IPS-11a (cell line): ENCODE measurements around the gene ASTN2.

Experiments used
- H3K4me3 ChIP-seq: one replicate; pipeline ENCODE4 v1.5.1; 2013; ENCODE audit warnings: low read depth, low read length, control low read depth

Gene ASTN2

GRCh38 chr9:117250610-117251215, 164.1 kb downstream of the ASTN2 start:
- H3K4me3 ChIP-seq = no peak overlapping the region

- no peak overlapping the region for H3K4me3 ChIP-seq
Measured at GRCh38 chr9:117249799-117250198, 165.1 kb downstream of the ASTN2 start.

DNA sequence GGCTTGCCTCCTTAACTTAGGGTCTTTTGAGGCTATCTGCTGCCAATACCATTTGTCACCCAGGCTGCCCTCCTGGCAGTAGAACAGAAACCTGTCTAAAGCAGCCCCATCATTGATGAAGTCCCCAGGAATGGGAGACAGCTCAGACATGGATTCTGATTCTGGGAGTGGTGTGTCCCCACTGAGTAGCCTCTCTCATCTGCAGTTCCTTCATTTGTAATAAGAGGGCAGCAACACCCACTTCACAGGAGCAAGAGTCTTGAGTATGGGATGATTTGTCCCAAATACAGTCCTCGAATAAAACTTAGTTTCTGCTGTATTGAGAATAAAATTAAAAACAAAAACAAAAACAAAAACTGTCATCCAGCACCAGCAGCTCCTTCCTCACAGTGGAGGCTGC, 167.6 kb downstream of the ASTN2 start:
- H3K4me3 ChIP-seq = no peak overlapping the region

GRCh38 chr9:117245175-117245829, 169.6 kb downstream of the ASTN2 start:
- no peak overlapping the region for H3K4me3 ChIP-seq

DNA sequence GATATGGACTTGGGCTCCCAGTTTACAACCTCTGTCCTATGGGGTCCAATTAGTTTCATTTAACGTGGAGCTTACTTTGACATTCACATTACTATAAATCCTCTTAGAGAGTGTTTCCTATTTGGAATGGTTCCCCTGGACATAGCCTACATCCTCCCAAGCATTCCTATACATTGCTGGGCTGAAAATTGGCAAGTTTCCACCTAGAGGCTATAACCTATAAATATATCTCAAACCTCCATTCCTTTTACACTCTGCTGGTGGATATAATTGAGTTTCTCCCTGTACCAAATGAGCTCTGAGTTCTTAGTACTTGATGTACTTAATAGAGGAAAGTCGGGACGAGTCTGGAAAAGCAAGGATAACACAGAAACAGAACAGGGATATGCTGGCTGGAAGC, 172.8 kb downstream of the ASTN2 start:
- H3K4me3 ChIP-seq = no peak overlapping the region

- H3K4me3 ChIP-seq = no peak overlapping the region
Measured at GRCh38 chr9:117239428-117239827, 175.4 kb downstream of the ASTN2 start.

DNA sequence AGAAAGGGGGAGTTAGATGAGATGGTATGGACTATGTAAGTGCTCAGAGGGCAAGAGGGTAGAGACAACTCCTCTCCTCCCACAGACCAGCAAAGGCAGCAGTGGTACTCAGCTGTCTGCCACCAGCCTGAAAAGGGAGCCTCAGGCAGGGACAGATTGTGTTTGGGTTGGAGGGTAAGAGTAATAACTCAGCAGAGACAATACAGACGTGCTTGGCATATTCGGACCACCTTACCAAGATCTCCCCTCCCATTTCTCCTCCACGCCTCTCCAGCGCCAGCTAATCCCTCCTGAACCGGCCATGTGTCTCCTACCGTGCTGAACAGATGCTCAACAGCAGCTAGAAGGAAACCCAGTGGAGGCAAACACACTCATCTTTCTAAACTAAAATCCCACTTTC, 180.8 kb downstream of the ASTN2 start:
- H3K4me3 ChIP-seq = no peak overlapping the region

DNA sequence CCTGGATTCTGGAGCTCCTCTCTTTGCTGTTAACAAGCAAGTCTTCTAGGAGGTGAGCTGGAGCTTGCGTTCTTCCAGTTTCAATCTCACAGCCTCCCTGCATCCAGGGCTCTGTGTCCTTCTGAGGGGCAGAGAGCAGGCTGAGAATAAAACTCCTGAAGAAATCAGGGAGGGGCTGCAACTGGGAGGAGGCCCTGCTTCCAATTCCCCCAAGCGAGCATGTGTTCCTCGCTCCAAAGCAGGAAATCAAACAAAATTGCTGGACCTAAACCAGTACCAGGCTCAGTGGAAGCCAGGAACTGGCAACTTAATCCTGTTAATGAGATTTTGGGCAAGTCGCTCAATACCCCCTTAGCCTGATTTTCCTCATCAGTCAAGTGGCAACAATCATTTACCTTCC, 181.8 kb downstream of the ASTN2 start:
- H3K4me3 ChIP-seq = no peak overlapping the region

DNA sequence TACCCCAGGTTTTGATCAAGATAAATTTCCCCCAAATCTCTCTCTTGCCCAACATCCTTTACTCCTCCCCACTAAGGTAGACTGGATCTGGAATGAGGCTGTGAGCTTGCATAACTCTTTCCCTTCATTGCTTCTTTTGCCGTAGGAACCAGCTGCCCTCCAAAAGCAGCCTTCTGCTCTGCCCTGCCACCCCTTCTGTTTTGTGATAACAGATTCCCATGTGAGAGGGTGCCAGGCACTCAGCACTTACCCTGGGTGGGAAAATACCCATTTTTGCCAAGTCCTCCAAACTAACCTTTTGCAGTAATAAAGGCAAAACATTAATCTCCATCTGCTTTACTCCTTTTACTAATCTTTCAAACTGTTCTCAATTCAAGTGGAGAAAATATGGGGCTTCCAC, 182.6 kb downstream of the ASTN2 start:
- H3K4me3 ChIP-seq = no peak overlapping the region

DNA sequence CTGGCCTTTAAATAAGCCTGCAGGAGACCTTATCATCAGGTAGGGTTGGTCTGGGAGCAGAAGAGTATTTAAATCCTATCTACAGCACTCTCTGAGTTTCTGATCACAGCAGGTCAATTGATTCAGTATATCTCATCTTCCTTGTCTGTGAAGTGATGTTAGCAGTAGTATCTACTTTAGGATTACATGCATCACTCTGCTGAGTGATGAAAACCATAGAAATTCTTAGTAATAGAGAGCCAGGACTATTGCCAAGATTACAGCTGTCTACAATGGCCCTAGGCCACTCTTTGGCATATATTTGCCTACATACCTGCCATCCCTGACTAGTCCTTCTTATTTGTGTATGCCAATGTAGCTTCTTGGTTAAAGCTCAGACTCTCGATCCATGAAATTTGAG, 183.8 kb downstream of the ASTN2 start:
- H3K4me3 ChIP-seq = no peak overlapping the region

DNA sequence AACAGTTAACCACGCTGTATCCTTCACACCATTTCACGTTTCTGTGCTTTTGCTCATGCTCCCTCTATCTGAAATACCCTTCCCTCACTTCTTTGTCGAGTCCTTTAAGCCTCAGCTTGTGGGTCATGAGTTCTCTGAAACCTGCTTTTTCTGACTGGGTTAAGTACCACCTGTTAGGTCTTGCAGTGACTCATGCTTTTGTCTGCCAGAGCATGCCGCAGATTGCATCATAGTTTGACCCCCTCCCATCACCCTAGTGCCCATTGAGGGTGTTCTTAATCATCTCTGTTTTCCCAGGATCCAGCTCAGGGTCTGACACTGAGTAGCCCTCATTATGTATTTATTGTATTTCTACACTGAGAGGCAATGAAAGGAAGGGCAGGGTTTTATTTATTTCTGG, 190.2 kb downstream of the ASTN2 start:
- H3K4me3 ChIP-seq = no peak overlapping the region

- no peak overlapping the region for H3K4me3 ChIP-seq
Measured at GRCh38 chr9:117218951-117219350, 195.9 kb downstream of the ASTN2 start.

GRCh38 chr9:117214416-117214815, 200.4 kb downstream of the ASTN2 start:
- H3K4me3 ChIP-seq = no peak overlapping the region

- H3K4me3 ChIP-seq = no peak overlapping the region
Measured at GRCh38 chr9:117211280-117211679, 203.6 kb downstream of the ASTN2 start.

DNA sequence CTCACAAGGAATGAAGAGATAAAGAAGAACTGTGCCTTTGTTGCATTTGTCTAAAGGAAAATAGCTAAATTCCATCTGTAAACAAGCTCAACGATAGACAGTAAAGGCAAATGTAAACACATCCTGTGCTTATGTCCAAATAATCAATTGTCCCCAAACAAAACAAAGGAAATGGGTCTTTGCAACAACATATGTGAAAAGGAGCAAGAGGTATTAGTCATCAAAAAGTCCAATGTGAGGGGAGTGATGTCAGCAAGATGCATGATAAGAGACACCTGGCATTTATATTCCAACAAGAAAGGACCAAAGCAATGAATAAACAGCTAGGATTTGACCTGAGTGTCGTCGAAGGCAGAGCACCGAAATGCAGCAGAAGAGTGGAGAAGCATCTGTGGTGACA, 209.1 kb downstream of the ASTN2 start:
- H3K4me3 ChIP-seq = no peak overlapping the region

- no peak overlapping the region for H3K4me3 ChIP-seq
Measured at GRCh38 chr9:117204971-117205370, 209.9 kb downstream of the ASTN2 start.

DNA sequence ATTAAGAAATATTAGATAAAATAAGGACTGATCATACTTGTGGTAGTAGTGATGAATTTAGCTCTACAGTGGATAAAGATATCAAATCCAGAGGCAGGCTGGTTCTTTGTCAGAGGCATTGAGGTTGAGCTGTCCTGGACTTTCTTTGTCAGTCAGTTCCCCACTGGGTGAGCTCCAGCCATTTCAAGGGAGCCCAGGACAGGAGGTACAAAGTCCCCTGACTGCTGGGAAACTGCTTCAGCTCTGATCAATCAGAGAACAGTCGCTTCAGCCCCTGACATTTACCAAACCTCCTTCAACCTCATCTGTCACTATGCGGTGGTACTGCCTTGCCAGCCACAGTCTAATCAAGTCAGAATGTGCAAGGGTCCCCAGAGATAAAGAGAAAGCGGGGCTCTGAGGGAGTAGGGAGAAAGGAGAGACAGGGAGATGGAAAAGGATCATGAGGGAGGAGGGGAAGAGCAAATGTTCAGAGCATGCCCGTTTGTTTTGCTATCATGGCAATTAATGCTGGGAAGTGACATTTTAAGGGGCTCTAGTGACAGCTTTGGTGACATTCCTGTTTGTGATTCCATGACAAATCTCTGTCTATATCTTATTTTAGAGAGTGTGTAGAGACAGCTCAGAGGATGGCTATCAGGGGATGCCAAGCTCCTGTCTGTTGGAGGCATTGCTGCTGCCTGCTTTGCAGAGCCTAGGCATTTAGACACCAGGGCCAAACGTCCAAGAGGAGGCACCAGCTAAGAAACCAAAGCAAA, 223.2 kb downstream of the ASTN2 start:
- no peak overlapping the region for H3K4me3 ChIP-seq

DNA sequence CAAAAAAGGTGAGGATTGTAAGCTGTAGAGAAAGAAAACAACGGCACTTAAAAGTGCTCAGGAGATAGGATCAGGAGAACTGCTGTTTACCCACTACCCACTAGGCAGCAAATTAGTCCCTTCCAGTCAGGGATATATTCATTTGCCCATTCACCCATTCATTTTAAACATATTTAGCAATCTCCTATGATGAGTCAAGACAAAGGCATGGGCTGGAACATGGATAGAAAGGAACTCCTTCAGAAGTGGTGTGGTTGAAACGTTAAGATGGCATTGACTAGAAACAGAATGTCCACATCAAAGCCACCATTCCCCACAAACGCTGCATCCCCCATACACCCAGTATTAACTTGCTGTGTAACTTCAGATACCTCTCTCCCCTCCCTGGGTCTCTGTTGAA, 225.7 kb downstream of the ASTN2 start:
- no peak overlapping the region for H3K4me3 ChIP-seq

- no peak overlapping the region for H3K4me3 ChIP-seq
Measured at GRCh38 chr9:117188394-117188793, 226.5 kb downstream of the ASTN2 start.

- H3K4me3 ChIP-seq = no peak overlapping the region
Measured at GRCh38 chr9:117187498-117187897, 227.4 kb downstream of the ASTN2 start.

DNA sequence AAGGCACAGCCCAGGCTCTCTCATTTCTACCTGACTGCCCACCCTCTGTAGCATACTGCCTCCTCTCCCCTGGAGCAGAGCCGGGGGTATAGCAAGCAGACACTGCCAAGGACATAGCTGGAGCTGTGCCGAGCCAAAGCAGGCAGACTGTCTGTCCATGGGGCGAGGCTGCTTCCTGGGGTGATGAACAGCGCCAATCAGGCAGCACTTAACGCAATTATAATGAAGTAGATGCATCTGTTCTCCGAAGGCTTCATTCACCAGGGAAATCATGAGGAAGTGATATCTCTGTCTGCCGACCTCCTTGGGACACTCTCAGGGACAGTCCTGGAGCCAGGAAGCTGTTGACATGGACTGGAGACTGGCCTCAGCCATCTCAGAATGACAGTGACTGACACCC, 230.7 kb downstream of the ASTN2 start:
- H3K4me3 ChIP-seq = no peak overlapping the region

- no peak overlapping the region for H3K4me3 ChIP-seq
Measured at GRCh38 chr9:117182046-117182445, 232.8 kb downstream of the ASTN2 start.
